Measurements from ENCODE around the gene LIN28A.

LIN28A gene

GRCh38 chr1:26438041-26438440, 27.4 kb downstream of the LIN28A start:
- DNase-seq, result no peak

- DNase-seq, result no peak
Observed at GRCh38 chr1:26440259-26440658, 29.6 kb downstream of the LIN28A start.

GRCh38 chr1:26449868-26450267, 39.3 kb downstream of the LIN28A start:
- DNase-seq, result no peak

- no peak for DNase-seq
Observed at GRCh38 chr1:26450908-26451307, 40.3 kb downstream of the LIN28A start.

DNA sequence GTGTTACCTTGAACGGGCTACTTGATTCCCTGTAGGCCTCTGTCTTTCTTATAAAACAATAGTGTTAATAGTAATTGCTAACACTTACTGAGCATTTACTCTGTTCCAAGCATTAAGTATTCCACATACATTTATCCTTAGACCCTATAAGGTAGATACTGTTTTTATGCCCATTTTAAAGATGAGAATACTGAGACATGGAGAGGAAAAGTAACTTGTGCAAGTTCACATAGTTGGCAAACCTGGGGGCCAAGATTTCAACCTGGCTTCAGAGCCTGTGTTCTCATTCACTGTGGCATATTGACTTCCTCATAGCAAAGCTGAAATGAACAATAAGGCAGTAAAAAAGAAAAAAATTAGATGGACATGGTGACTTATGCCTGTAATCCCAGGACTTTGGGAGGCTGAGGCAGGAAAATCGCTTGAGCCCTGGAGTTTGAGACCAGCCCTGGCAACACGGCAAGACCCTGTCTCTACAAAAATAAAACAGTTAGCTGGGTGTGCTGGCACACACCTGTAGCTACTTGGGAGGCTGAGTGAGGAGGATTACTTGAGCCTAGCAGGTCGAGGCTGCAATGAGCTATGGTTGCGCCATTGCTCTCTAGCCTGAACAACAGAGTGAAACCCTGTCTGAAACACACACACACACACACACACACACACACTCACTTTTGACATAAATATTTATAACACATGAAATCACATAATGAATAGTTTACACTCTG, 42.0 kb downstream of the LIN28A start:
- no peak for DNase-seq

DNA sequence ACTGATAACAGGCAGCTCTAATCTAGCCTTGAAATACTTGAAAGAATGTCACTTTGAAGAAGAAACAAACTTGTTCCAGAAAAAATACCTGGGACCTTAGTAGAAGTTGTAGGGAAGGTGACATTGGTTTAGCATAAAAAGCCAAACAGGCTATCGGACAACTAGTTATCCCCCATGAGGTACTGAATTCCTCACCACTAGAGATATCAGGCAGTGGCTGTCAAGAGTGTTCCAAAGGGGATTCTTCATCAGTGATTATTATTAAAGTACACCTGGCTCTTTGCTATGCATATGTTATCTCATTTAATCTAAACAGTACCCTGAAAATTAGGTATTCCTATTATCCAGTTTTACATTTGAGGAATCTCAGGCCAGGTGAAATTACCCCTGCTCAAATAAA, 48.5 kb downstream of the LIN28A start:
- no peak for DNase-seq

GRCh38 chr1:26459573-26460031, 49.0 kb downstream of the LIN28A start:
- no peak for DNase-seq

GRCh38 chr1:26468911-26469310, 58.3 kb downstream of the LIN28A start:
- no peak for DNase-seq

- no peak for DNase-seq
Observed at GRCh38 chr1:26469558-26469957, 58.9 kb downstream of the LIN28A start.

GRCh38 chr1:26470878-26471497, 60.4 kb downstream of the LIN28A start:
- no peak for DNase-seq

GRCh38 chr1:26471498-26472319, 61.1 kb downstream of the LIN28A start:
- DNase-seq, result peak; percentile 45

DNA sequence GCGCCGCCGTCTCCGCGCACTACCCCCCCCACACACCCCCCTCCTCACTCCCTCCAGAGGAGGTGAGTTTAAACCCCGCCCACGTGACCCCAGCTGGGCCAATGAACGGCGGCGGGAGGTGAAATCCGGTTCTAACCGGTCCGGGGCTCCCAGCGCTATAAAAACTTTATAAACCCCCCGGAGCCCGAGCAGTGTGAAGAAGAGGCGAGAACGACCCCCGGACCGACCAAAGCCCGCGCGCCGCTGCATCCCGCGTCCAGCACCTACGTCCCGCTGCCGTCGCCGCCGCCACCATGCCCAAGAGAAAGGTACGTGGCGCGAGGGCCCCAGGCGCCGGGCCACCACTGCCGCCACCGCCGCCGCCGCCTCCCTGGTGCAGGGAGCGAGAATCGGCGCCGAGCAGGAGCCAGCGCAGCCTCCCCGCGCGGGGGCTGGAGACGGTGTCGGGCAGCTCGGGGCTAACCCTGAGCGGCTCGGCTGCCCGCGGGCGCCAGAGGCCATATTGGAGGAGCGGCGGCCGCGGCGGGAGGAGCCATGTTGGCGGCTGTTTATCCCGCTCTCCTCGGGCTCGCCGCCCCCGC, 61.8 kb downstream of the LIN28A start, which contains the start of gene HMGN2:
TSS of gene HMGN2 (plus strand) at position 121 of the 581 bp plus-strand sequence. CDS start at position 294, 173 bp downstream.
- peak; percentile 79 for DNase-seq

- DNase-seq, result peak; percentile 94
Observed at GRCh38 chr1:26472901-26473845, 62.6 kb downstream of the LIN28A start.

DNA sequence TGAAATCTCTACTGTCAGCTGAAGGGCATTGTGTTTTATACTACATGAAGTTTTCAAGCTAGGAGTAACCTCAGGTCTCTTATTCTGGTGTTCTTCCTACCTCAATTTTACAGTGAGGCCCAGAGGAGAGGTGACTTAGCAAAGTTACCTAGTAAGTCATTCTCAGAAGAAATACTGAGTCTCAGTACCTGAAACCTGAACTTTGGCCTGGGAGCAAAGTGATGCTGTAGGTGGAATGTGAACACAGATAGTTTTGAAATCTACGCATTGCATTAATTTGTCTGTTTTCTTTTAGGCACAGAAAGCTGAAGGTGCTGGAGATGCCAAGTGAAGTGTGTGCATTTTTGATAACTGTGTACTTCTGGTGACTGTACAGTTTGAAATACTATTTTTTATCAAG, 64.2 kb downstream of the LIN28A start:
- DNase-seq, result no peak

- DNase-seq, result no peak
Observed at GRCh38 chr1:26475989-26476388, 65.4 kb downstream of the LIN28A start.

DNA sequence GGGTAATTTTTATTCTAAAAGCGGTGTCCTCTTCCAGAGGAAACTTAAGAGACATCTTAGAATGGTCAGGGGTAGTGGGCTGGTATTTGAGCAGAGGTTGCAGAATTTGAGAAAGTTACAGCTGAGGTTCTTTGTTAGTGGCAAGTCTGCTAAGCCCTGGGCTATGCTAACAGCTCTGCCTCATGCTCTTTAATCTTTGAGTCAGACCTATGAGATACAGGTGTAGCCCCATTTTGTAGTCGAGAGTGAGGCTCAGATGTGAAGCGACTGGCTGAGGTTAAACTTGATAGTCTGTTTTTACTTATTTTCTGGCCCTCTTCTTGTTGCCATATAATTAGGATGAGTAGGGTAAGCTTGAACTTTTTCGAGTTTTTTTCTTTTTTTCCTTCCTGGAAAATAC, 66.3 kb downstream of the LIN28A start:
- DNase-seq, result no peak

DNA sequence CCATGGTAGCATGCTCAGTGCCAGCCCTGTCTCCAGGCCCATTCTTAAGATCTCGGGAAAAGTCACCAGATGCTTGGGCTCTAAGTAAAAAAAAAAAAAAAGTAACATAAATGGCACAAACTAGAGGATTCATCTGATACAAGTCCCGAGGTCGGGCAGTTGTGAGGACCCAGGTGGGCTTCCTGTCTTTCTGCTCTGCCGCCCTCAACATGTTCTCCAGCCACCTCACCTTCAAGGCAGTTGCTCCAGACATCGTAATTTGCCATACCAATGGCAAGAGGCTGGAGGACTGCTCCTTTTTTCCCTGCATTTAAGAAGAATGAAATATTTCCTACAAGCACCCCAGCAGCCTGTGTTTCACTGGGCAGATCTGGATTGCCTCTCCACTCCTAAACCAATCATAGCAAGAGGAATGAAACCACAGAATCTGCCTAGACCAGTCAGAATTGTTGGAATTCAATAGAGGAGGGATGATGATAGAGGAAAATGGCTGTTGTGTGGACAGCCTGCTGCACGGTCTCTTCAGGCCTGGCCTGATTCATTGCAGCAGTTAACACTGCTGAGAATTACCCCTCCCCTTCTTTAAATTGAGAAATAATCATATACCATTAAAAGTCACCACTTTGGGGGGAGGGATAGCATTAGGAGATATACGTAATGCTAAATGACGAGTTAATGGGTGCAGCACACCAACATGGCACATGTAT, 67.0 kb downstream of the LIN28A start:
- no peak for DNase-seq

DNA sequence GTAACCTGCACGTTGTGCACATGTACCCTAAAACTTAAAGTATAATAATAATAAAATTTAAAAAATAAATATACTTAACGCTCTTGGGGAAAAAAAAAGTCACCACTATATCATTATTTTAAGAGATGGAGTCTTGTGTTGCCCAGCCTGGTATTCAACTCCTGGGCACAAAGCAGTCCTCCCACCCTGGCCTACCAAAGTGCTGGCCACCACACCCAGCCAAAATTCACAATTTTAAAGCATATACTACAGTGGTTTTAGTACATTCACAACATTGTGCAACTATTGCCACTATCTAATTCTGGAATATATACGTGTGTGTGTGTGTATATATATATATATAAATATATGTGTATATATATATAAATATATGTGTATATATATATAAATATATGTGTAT, 67.5 kb downstream of the LIN28A start:
- no peak for DNase-seq

DNA sequence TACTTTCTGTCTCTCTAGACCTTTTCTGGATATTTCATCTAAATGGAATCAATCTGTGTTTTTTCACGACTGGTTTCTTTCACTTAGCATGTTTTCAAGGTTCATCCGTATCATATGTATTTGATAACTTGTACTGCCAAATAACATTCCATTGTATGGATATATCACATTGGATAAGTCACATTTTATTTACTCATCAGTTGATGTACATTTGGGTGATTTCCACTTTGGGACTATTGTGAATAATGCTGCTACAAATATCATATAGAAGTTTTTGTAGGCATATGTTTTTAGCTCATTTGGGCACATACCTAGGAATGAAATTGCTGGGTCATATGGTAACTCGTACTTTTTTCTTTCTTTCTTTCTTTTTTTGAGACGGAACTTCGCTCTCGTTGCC, 68.4 kb downstream of the LIN28A start:
- DNase-seq, result no peak
